ENCODE results near the gene HMGXB3.

HMGXB3 gene

GRCh38 chr5:150022158-150022531, 21.6 kb downstream of the HMGXB3 start:
- H3K4me3 ChIP-seq (ENCODE audit: low read length), result no peak overlapping the region
- no peak overlapping the region for H2AFZ ChIP-seq (ENCODE audit: low read depth, low read length)
- no peaks in the 10 kb centered on the region for H3K4me1 ChIP-seq (ENCODE audit: low read length)
- H3K9ac ChIP-seq (ENCODE audit: low read length), result no peak overlapping the region
- no peaks in the 10 kb centered on the region for H4K20me1 ChIP-seq (ENCODE audit: insufficient read depth, low read length)
- no peak overlapping the region for H3K4me2 ChIP-seq (ENCODE audit: low read length)
- H3K36me3 ChIP-seq (replicated peaks; ENCODE audit: low read depth, low read length), result peaks cover 38% of the 10 kb centered on the region
- no peak overlapping the region for H3K27ac ChIP-seq (ENCODE audit: low read length)
- H3K27me3 ChIP-seq (ENCODE audit: low read depth, low read length), result no peaks in the 10 kb centered on the region
- H3K79me2 ChIP-seq (ENCODE audit: low read length), result no peaks in the 10 kb centered on the region
- TF ChIP-seq CTCF (IDR thresholded peaks at IDR 0.05; ENCODE audit: low read depth, low read length) (no peak), EZH2phosphoT487 (IDR thresholded peaks at IDR 0.05; ENCODE audit: low read depth) (no peak)
- no peaks in the 10 kb centered on the region for H3K9me3 ChIP-seq (ENCODE audit: insufficient read depth, low read length)

GRCh38 chr5:150022681-150023080, 22.1 kb downstream of the HMGXB3 start:
- H3K4me3 ChIP-seq (ENCODE audit: low read length), result no peak overlapping the region
- peaks cover 33% of the 10 kb centered on the region for H3K36me3 ChIP-seq (replicated peaks; ENCODE audit: low read depth, low read length)
- H4K20me1 ChIP-seq (ENCODE audit: insufficient read depth, low read length), result no peaks in the 10 kb centered on the region
- no peaks in the 10 kb centered on the region for H3K9me3 ChIP-seq (ENCODE audit: insufficient read depth, low read length)
- H3K9ac ChIP-seq (ENCODE audit: low read length), result no peak overlapping the region
- H3K4me1 ChIP-seq (ENCODE audit: low read length), result no peaks in the 10 kb centered on the region
- no peaks in the 10 kb centered on the region for H3K79me2 ChIP-seq (ENCODE audit: low read length)
- no peak overlapping the region for H2AFZ ChIP-seq (ENCODE audit: low read depth, low read length)
- no peak overlapping the region for H3K4me2 ChIP-seq (ENCODE audit: low read length)
- no peaks in the 10 kb centered on the region for H3K27me3 ChIP-seq (ENCODE audit: low read depth, low read length)
- TF ChIP-seq EZH2phosphoT487 (IDR thresholded peaks at IDR 0.05; ENCODE audit: low read depth), result no peak
- no peak for TF ChIP-seq CTCF (IDR thresholded peaks at IDR 0.05; ENCODE audit: low read depth, low read length)
- no peak overlapping the region for H3K27ac ChIP-seq (ENCODE audit: low read length)

GRCh38 chr5:150023136-150023535, 22.6 kb downstream of the HMGXB3 start:
- Histone ChIP-seq H3K27ac (ENCODE audit: low read length) (no peak overlapping the region), H4K20me1 (ENCODE audit: insufficient read depth, low read length) (no peaks in the 10 kb centered on the region), H3K27me3 (ENCODE audit: low read depth, low read length) (no peaks in the 10 kb centered on the region), H3K4me2 (ENCODE audit: low read length) (no peak overlapping the region), H3K9me3 (ENCODE audit: insufficient read depth, low read length) (no peaks in the 10 kb centered on the region), H3K4me1 (ENCODE audit: low read length) (no peaks in the 10 kb centered on the region), H3K79me2 (ENCODE audit: low read length) (no peaks in the 10 kb centered on the region), H3K9ac (ENCODE audit: low read length) (no peak overlapping the region), H2AFZ (ENCODE audit: low read depth, low read length) (no peak overlapping the region), H3K36me3 (replicated peaks; ENCODE audit: low read depth, low read length) (peaks cover 30% of the 10 kb centered on the region), H3K4me3 (ENCODE audit: low read length) (no peak overlapping the region)
- TF ChIP-seq CTCF (IDR thresholded peaks at IDR 0.05; ENCODE audit: low read depth, low read length) (no peak), EZH2phosphoT487 (IDR thresholded peaks at IDR 0.05; ENCODE audit: low read depth) (no peak)

GRCh38 chr5:150024346-150024984, 23.9 kb downstream of the HMGXB3 start:
- no peaks in the 10 kb centered on the region for H3K79me2 ChIP-seq (ENCODE audit: low read length)
- no peaks in the 10 kb centered on the region for H3K9me3 ChIP-seq (ENCODE audit: insufficient read depth, low read length)
- no peaks in the 10 kb centered on the region for H3K4me1 ChIP-seq (ENCODE audit: low read length)
- TF ChIP-seq CTCF (IDR thresholded peaks at IDR 0.05; ENCODE audit: low read depth, low read length) (no peak), EZH2phosphoT487 (IDR thresholded peaks at IDR 0.05; ENCODE audit: low read depth) (no peak)
- H3K4me2 ChIP-seq (ENCODE audit: low read length), result no peak overlapping the region
- no peaks in the 10 kb centered on the region for H4K20me1 ChIP-seq (ENCODE audit: insufficient read depth, low read length)
- no peak overlapping the region for H3K4me3 ChIP-seq (ENCODE audit: low read length)
- no peak overlapping the region for H2AFZ ChIP-seq (ENCODE audit: low read depth, low read length)
- no peaks in the 10 kb centered on the region for H3K27me3 ChIP-seq (ENCODE audit: low read depth, low read length)
- peaks cover 25% of the 10 kb centered on the region for H3K36me3 ChIP-seq (replicated peaks; ENCODE audit: low read depth, low read length)
- no peak overlapping the region for H3K27ac ChIP-seq (ENCODE audit: low read length)
- H3K9ac ChIP-seq (ENCODE audit: low read length), result no peak overlapping the region
